GM20000 (cell line): ENCODE data around the gene SQSTM1.

Experiments
- DNase-seq: peaks from one replicate; pipeline ENCODE4 v3.0.0; 2012; ENCODE audit warnings: low spot score
- CTCF ChIP-seq: IDR thresholded peaks from 2 replicates; pipeline ENCODE4 v1.5.1; 2012; ENCODE audit warnings: mild to moderate bottlenecking, control low read depth; ENCODE audit errors: extremely low read depth, missing control alignments

SQSTM1 gene

GRCh38 chr5:179836225-179837019 lies 15.7 kb downstream of the SQSTM1 start:
- no peak for TF ChIP-seq CTCF
- peak; percentile 68 for DNase-seq

- TF ChIP-seq CTCF = no peak
- DNase-seq = no peak
These were observed 16.6 kb downstream of the SQSTM1 start for GRCh38 chr5:179837076-179838011.

GRCh38 chr5:179839328-179840256 lies 18.9 kb downstream of the SQSTM1 start:
- no peak for DNase-seq
- no peak for TF ChIP-seq CTCF

GRCh38 chr5:179840321-179840720 lies 19.6 kb downstream of the SQSTM1 start:
- DNase-seq = no peak
- TF ChIP-seq CTCF = no peak

- no peak for TF ChIP-seq CTCF
- no peak for DNase-seq
These were observed 20.1 kb downstream of the SQSTM1 start for GRCh38 chr5:179840766-179841165.

GRCh38 chr5:179841621-179842020 lies 20.9 kb downstream of the SQSTM1 start:
- no peak for DNase-seq
- no peak for TF ChIP-seq CTCF
